Fibroblast of villous mesenchyme (primary cell): Measurements from ENCODE around the gene CDH13. TPM values are rescaled to one million over a fixed set of nuclear protein-coding genes. Genes with fewer than 3 reads are reported as not detected.
A peak's percentile ranks its signal among the peaks of the same experiment; 100 is the strongest.

Source experiments
- DNase-seq: peaks from one replicate; pipeline ENCODE4 v3.0.0-alpha.2; 2010; ENCODE audit warnings: low read depth
- H3K4me3 ChIP-seq: 2 replicates; pipeline ENCODE4 v1.5.1; 2011; ENCODE audit warnings: low read depth, mild to moderate bottlenecking, low read length
- total RNA-seq: library from RNA; depleted of rRNA; stranded (reverse); fragments of >200 nt; gene quantifications from 2 replicates; pipeline ENCODE4 v1.2.3, GENCODE V29; 2012
- TF ChIP-seq, protein P1 (sequence below): IDR thresholded peaks from 2 replicates; pipeline ENCODE4 v1.5.1; 2012; ENCODE audit warnings: low read depth, mild to moderate bottlenecking, low read length; ENCODE audit not compliant: insufficient read depth

Gene CDH13
- total RNA-seq, 1 donor, result 47.5 TPM

- no peak for DNase-seq
- H3K4me3 ChIP-seq, result no peak overlapping the region
- TF ChIP-seq, protein P1, sequence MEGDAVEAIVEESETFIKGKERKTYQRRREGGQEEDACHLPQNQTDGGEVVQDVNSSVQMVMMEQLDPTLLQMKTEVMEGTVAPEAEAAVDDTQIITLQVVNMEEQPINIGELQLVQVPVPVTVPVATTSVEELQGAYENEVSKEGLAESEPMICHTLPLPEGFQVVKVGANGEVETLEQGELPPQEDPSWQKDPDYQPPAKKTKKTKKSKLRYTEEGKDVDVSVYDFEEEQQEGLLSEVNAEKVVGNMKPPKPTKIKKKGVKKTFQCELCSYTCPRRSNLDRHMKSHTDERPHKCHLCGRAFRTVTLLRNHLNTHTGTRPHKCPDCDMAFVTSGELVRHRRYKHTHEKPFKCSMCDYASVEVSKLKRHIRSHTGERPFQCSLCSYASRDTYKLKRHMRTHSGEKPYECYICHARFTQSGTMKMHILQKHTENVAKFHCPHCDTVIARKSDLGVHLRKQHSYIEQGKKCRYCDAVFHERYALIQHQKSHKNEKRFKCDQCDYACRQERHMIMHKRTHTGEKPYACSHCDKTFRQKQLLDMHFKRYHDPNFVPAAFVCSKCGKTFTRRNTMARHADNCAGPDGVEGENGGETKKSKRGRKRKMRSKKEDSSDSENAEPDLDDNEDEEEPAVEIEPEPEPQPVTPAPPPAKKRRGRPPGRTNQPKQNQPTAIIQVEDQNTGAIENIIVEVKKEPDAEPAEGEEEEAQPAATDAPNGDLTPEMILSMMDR, result no peak
Observed at GRCh38 chr16:83769397-83770008, 1142.7 kb downstream of the CDH13 start.

GRCh38 chr16:83771306-83771942 lies 1144.7 kb downstream of the CDH13 start:
- TF ChIP-seq, protein P1, result no peak
- H3K4me3 ChIP-seq, result no peak overlapping the region
- DNase-seq, result no peak

GRCh38 chr16:83772806-83773205 lies 1146.0 kb downstream of the CDH13 start:
- no peak overlapping the region for H3K4me3 ChIP-seq
- TF ChIP-seq, protein P1, result no peak
- peak; percentile 40 for DNase-seq

- TF ChIP-seq, protein P1, result no peak
- no peak for DNase-seq
- no peak overlapping the region for H3K4me3 ChIP-seq
Observed at GRCh38 chr16:83774066-83774465, 1147.3 kb downstream of the CDH13 start.

- H3K4me3 ChIP-seq, result no peak overlapping the region
- DNase-seq, result no peak
- TF ChIP-seq, protein P1, result no peak
Observed at GRCh38 chr16:83776944-83777343, 1150.2 kb downstream of the CDH13 start.

DNA sequence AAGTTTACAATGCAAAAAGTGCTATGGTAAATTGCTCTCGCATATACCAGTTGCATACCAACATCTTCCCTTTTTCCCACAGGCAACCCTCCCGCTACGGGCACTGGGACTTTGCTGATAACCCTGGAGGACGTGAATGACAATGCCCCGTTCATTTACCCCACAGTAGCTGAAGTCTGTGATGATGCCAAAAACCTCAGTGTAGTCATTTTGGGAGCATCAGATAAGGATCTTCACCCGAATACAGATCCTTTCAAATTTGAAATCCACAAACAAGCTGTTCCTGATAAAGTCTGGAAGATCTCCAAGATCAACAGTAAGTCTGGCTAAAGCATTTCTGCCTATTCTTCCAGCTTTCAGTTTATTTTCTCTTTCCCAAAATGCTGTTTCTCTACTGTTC lies 1153.1 kb downstream of the CDH13 start:
- no peak overlapping the region for H3K4me3 ChIP-seq
- peak; percentile 40 for DNase-seq
- TF ChIP-seq, protein P1, result no peak
